Measurements from ENCODE around the gene NUP43.
A peak's percentile ranks its signal among the peaks of the same experiment; 100 is the strongest.

Gene NUP43

GRCh38 chr6:149746147-149746946 is at the start of gene NUP43:
NUP43 (minus strand) TSS chr6:149746529; CDS start chr6:149746495, 34 bp downstream.
- peaks cover 9% of the 10 kb centered on the region for H3K4me1 ChIP-seq (ENCODE audit: control insufficient read depth, insufficient read depth, low read length, unreplicated experiment)
- H3K36me3 ChIP-seq (ENCODE audit: insufficient read depth, low read length), result peaks cover 5% of the 10 kb centered on the region; the same call in 1 of the 2 replicates
- peak within 1 kb of the TSS; percentile 94 for H3K4me3 ChIP-seq (ENCODE audit: low read depth, low read length)
- no peaks in the 10 kb centered on the region for H3K27me3 ChIP-seq (ENCODE audit: insufficient read depth, low read length)
- peak within 1 kb of the TSS; percentile 32; the same call in 1 of the 2 replicates for H3K27ac ChIP-seq (ENCODE audit: low read depth, low read length)
- peak within 1 kb of the TSS; percentile 83 for H2AFZ ChIP-seq (ENCODE audit: low read length, unreplicated experiment)
- H3K79me2 ChIP-seq (ENCODE audit: control insufficient read depth, insufficient read depth, low read length, unreplicated experiment), result peaks cover 41% of the 10 kb centered on the region

- no peaks in the 10 kb centered on the region for H3K4me1 ChIP-seq (ENCODE audit: control insufficient read depth, insufficient read depth, low read length, unreplicated experiment)
- peaks cover 11% of the 10 kb centered on the region for H3K79me2 ChIP-seq (ENCODE audit: control insufficient read depth, insufficient read depth, low read length, unreplicated experiment)
- peaks cover 5% of the 10 kb centered on the region; the same call in 1 of the 2 replicates for H3K36me3 ChIP-seq (ENCODE audit: insufficient read depth, low read length)
- no peaks in the 10 kb centered on the region for H3K27me3 ChIP-seq (ENCODE audit: insufficient read depth, low read length)
- H3K4me3 ChIP-seq (ENCODE audit: low read depth, low read length), result no peak overlapping the region
- H2AFZ ChIP-seq (ENCODE audit: low read length, unreplicated experiment), result no peak overlapping the region
- no peak overlapping the region for H3K27ac ChIP-seq (ENCODE audit: low read depth, low read length)
Measured at GRCh38 chr6:149783551-149783950, 37.2 kb upstream of the NUP43 start.

GRCh38 chr6:149782337-149782736 is 36.0 kb upstream of the NUP43 start:
- H3K36me3 ChIP-seq (ENCODE audit: insufficient read depth, low read length), result peaks cover 5% of the 10 kb centered on the region; the same call in 1 of the 2 replicates
- no peak overlapping the region for H3K4me3 ChIP-seq (ENCODE audit: low read depth, low read length)
- peaks cover 8% of the 10 kb centered on the region for H3K79me2 ChIP-seq (ENCODE audit: control insufficient read depth, insufficient read depth, low read length, unreplicated experiment)
- no peaks in the 10 kb centered on the region for H3K27me3 ChIP-seq (ENCODE audit: insufficient read depth, low read length)
- H3K4me1 ChIP-seq (ENCODE audit: control insufficient read depth, insufficient read depth, low read length, unreplicated experiment), result no peaks in the 10 kb centered on the region
- no peak overlapping the region for H2AFZ ChIP-seq (ENCODE audit: low read length, unreplicated experiment)
- no peak overlapping the region for H3K27ac ChIP-seq (ENCODE audit: low read depth, low read length)

GRCh38 chr6:149781715-149782114 is 35.4 kb upstream of the NUP43 start:
- Histone ChIP-seq H3K4me3 (ENCODE audit: low read depth, low read length) (no peak overlapping the region), H3K36me3 (ENCODE audit: insufficient read depth, low read length) (peaks cover 8% of the 10 kb centered on the region; the same call in 1 of the 2 replicates), H3K4me1 (ENCODE audit: control insufficient read depth, insufficient read depth, low read length, unreplicated experiment) (no peaks in the 10 kb centered on the region), H3K79me2 (ENCODE audit: control insufficient read depth, insufficient read depth, low read length, unreplicated experiment) (peaks cover 8% of the 10 kb centered on the region), H3K27me3 (ENCODE audit: insufficient read depth, low read length) (no peaks in the 10 kb centered on the region), H2AFZ (ENCODE audit: low read length, unreplicated experiment) (no peak overlapping the region), H3K27ac (ENCODE audit: low read depth, low read length) (no peak overlapping the region)

GRCh38 chr6:149779644-149779963 is 33.3 kb upstream of the NUP43 start:
- H3K4me3 ChIP-seq (ENCODE audit: low read depth, low read length), result no peak overlapping the region
- no peaks in the 10 kb centered on the region for H3K4me1 ChIP-seq (ENCODE audit: control insufficient read depth, insufficient read depth, low read length, unreplicated experiment)
- H3K36me3 ChIP-seq (ENCODE audit: insufficient read depth, low read length), result peaks cover 12% of the 10 kb centered on the region
- H3K79me2 ChIP-seq (ENCODE audit: control insufficient read depth, insufficient read depth, low read length, unreplicated experiment), result peaks cover 14% of the 10 kb centered on the region
- no peak overlapping the region for H3K27ac ChIP-seq (ENCODE audit: low read depth, low read length)
- no peaks in the 10 kb centered on the region for H3K27me3 ChIP-seq (ENCODE audit: insufficient read depth, low read length)
- no peak overlapping the region for H2AFZ ChIP-seq (ENCODE audit: low read length, unreplicated experiment)

GRCh38 chr6:149777624-149778023 is 31.3 kb upstream of the NUP43 start:
- Histone ChIP-seq H3K4me3 (ENCODE audit: low read depth, low read length) (no peak overlapping the region), H3K36me3 (ENCODE audit: insufficient read depth, low read length) (peaks cover 12% of the 10 kb centered on the region)

GRCh38 chr6:149771925-149772324 is 25.6 kb upstream of the NUP43 start:
- Histone ChIP-seq H3K27ac (ENCODE audit: low read depth, low read length) (no peak overlapping the region), H3K36me3 (ENCODE audit: insufficient read depth, low read length) (peaks cover 26% of the 10 kb centered on the region), H2AFZ (ENCODE audit: low read length, unreplicated experiment) (no peak overlapping the region), H3K27me3 (ENCODE audit: insufficient read depth, low read length) (no peaks in the 10 kb centered on the region), H3K4me1 (ENCODE audit: control insufficient read depth, insufficient read depth, low read length, unreplicated experiment) (peaks cover 6% of the 10 kb centered on the region), H3K79me2 (ENCODE audit: control insufficient read depth, insufficient read depth, low read length, unreplicated experiment) (peaks cover 43% of the 10 kb centered on the region), H3K4me3 (ENCODE audit: low read depth, low read length) (no peak overlapping the region)

More at GRCh38 chr6:149777624-149778023, 31.3 kb upstream of the NUP43 start:
- Histone ChIP-seq H2AFZ (ENCODE audit: low read length, unreplicated experiment) (no peak overlapping the region), H3K4me1 (ENCODE audit: control insufficient read depth, insufficient read depth, low read length, unreplicated experiment) (no peaks in the 10 kb centered on the region), H3K79me2 (ENCODE audit: control insufficient read depth, insufficient read depth, low read length, unreplicated experiment) (peaks cover 11% of the 10 kb centered on the region), H3K27me3 (ENCODE audit: insufficient read depth, low read length) (no peaks in the 10 kb centered on the region), H3K27ac (ENCODE audit: low read depth, low read length) (no peak overlapping the region)

- Histone ChIP-seq H3K79me2 (ENCODE audit: control insufficient read depth, insufficient read depth, low read length, unreplicated experiment) (peaks cover 45% of the 10 kb centered on the region), H3K27me3 (ENCODE audit: insufficient read depth, low read length) (no peaks in the 10 kb centered on the region), H3K27ac (ENCODE audit: low read depth, low read length) (no peak overlapping the region), H3K4me3 (ENCODE audit: low read depth, low read length) (no peak overlapping the region), H2AFZ (ENCODE audit: low read length, unreplicated experiment) (no peak overlapping the region), H3K36me3 (ENCODE audit: insufficient read depth, low read length) (peaks cover 20% of the 10 kb centered on the region), H3K4me1 (ENCODE audit: control insufficient read depth, insufficient read depth, low read length, unreplicated experiment) (peaks cover 11% of the 10 kb centered on the region)
Measured at GRCh38 chr6:149771185-149771584, 24.9 kb upstream of the NUP43 start.

- no peak overlapping the region for H3K27ac ChIP-seq (ENCODE audit: low read depth, low read length)
- H3K4me3 ChIP-seq (ENCODE audit: low read depth, low read length), result no peak overlapping the region
- H3K79me2 ChIP-seq (ENCODE audit: control insufficient read depth, insufficient read depth, low read length, unreplicated experiment), result peaks cover 41% of the 10 kb centered on the region
- H2AFZ ChIP-seq (ENCODE audit: low read length, unreplicated experiment), result no peak overlapping the region
- no peaks in the 10 kb centered on the region for H3K27me3 ChIP-seq (ENCODE audit: insufficient read depth, low read length)
- peaks cover 23% of the 10 kb centered on the region for H3K36me3 ChIP-seq (ENCODE audit: insufficient read depth, low read length)
- H3K4me1 ChIP-seq (ENCODE audit: control insufficient read depth, insufficient read depth, low read length, unreplicated experiment), result peaks cover 11% of the 10 kb centered on the region
Measured at GRCh38 chr6:149769676-149770075, 23.3 kb upstream of the NUP43 start.

- H3K36me3 ChIP-seq (ENCODE audit: insufficient read depth, low read length), result peaks cover 27% of the 10 kb centered on the region
- peaks cover 66% of the 10 kb centered on the region for H3K79me2 ChIP-seq (ENCODE audit: control insufficient read depth, insufficient read depth, low read length, unreplicated experiment)
- H3K4me1 ChIP-seq (ENCODE audit: control insufficient read depth, insufficient read depth, low read length, unreplicated experiment), result peaks cover 33% of the 10 kb centered on the region
Measured at GRCh38 chr6:149766156-149766769, 19.9 kb upstream of the NUP43 start.

GRCh38 chr6:149763866-149764265 is 17.5 kb upstream of the NUP43 start:
- H3K27me3 ChIP-seq (ENCODE audit: insufficient read depth, low read length), result no peaks in the 10 kb centered on the region
- H2AFZ ChIP-seq (ENCODE audit: low read length, unreplicated experiment), result no peak overlapping the region
- H3K4me1 ChIP-seq (ENCODE audit: control insufficient read depth, insufficient read depth, low read length, unreplicated experiment), result peaks cover 33% of the 10 kb centered on the region
- peak overlapping the region; percentile 72 for H3K27ac ChIP-seq (ENCODE audit: low read depth, low read length)
- H3K36me3 ChIP-seq (ENCODE audit: insufficient read depth, low read length), result peaks cover 22% of the 10 kb centered on the region
- H3K4me3 ChIP-seq (ENCODE audit: low read depth, low read length), result peak overlapping the region; percentile 5; the same call in 1 of the 2 replicates
- peaks cover 63% of the 10 kb centered on the region for H3K79me2 ChIP-seq (ENCODE audit: control insufficient read depth, insufficient read depth, low read length, unreplicated experiment)

More at GRCh38 chr6:149766156-149766769, 19.9 kb upstream of the NUP43 start:
- H3K4me3 ChIP-seq (ENCODE audit: low read depth, low read length), result peak overlapping the region; percentile 45
- H3K27ac ChIP-seq (ENCODE audit: low read depth, low read length), result peak overlapping the region; percentile 78
- no peak overlapping the region for H2AFZ ChIP-seq (ENCODE audit: low read length, unreplicated experiment)
- H3K27me3 ChIP-seq (ENCODE audit: insufficient read depth, low read length), result no peaks in the 10 kb centered on the region
